H1 (cell line): Measurements from ENCODE around the gene NKAIN2. TPM values are rescaled to one million over a fixed set of nuclear protein-coding genes. Genes with fewer than 3 reads are reported as not detected.

Experiments
- CTCF ChIA-PET: fragments of 300-600 bp; sonication (Branson Sonifier 250); formaldehyde crosslinking; loops from one replicate; lab custom pipeline; 2021; ENCODE audit not compliant: partially characterized antibody; lab: Charles Lee
- POLR2A ChIA-PET: fragments of 300-600 bp; sonication (Branson Sonifier 250); formaldehyde crosslinking; loops from one replicate; lab custom pipeline; 2021; ENCODE audit warnings: inconsistent platforms; ENCODE audit not compliant: partially characterized antibody; lab: Charles Lee
- DNase-seq, 2 experiments: peaks; one replicate each; pipeline versions ENCODE4 v3.0.0 to v3.0.0-alpha.2; 2010 to 2022; ENCODE audit warnings: low spot score in 2 of 2, low read depth in 1 of 2, mixed read lengths in 1 of 2
- FAIRE-seq: peaks from 2 replicates; lab custom pipeline; 2011; peaks lifted over from hg19 to GRCh38; lab: Jason Lieb, UNC
- H2AFZ ChIP-seq: 2 replicates; pipeline ENCODE4 v1.8.1; 2012; ENCODE audit warnings: low read length, inconsistent platforms
- H2AK5ac ChIP-seq: 2 replicates; pipeline ENCODE4 v1.6.1; 2013; ENCODE audit warnings: low read depth, low read length
- H2BK120ac ChIP-seq: replicated peaks from 2 replicates; pipeline ENCODE3; 2013; ENCODE audit warnings: low read depth, low read length, inconsistent platforms
- H2BK12ac ChIP-seq: 2 replicates; pipeline ENCODE4 v1.6.1; 2013; ENCODE audit warnings: low read depth, low read length
- H2BK15ac ChIP-seq: 2 replicates; pipeline ENCODE4 v1.6.1; 2013; ENCODE audit warnings: low read length
- H2BK20ac ChIP-seq: 2 replicates; pipeline ENCODE4 v1.6.1; 2013; ENCODE audit warnings: low read length
- H2BK5ac ChIP-seq: 2 replicates; pipeline ENCODE4 v1.6.1; 2013; ENCODE audit warnings: low read depth, low read length
- H3K14ac ChIP-seq: 2 replicates; pipeline ENCODE4 v1.6.1; 2013; ENCODE audit warnings: inconsistent platforms; ENCODE audit not compliant: insufficient read length
- H3K18ac ChIP-seq: 2 replicates; pipeline ENCODE4 v1.6.1; 2013; ENCODE audit warnings: low read length; ENCODE audit errors: extremely low read depth
- H3K23ac ChIP-seq: 2 replicates; pipeline ENCODE4 v1.6.1; 2013; ENCODE audit warnings: inconsistent platforms; ENCODE audit not compliant: insufficient read length
- H3K23me2 ChIP-seq: 2 replicates; pipeline ENCODE4 v1.6.1; 2013; ENCODE audit warnings: low read depth, low read length
- H3K27ac ChIP-seq: 2 replicates; pipeline ENCODE4 v1.6.1; 2011; ENCODE audit warnings: low read depth, low read length, inconsistent platforms
- H3K27me3 ChIP-seq, 4 experiments: replicated peaks in 1 of 4; 1 replicate in 1 of 4; 2 replicates in 3 of 4; pipeline versions ENCODE4 v1.6.1 to v1.8.1; 2011 to 2013; ENCODE audit warnings: low read length in 3 of 4, mild to moderate bottlenecking in 3 of 4, inconsistent platforms in 2 of 4, mixed read lengths in 2 of 4, moderate library complexity in 1 of 4; ENCODE audit not compliant: control insufficient read depth in 3 of 4, insufficient read depth in 3 of 4; ENCODE audit errors: extremely low read depth in 1 of 4
- H3K36me3 ChIP-seq, 4 experiments: 2 replicates each; pipeline versions ENCODE4 v1.6.1 to v1.8.1; 2011 to 2013; ENCODE audit warnings: mild to moderate bottlenecking in 4 of 4, low read length in 3 of 4, moderate library complexity in 2 of 4, control low read depth in 1 of 4, inconsistent platforms in 1 of 4; ENCODE audit not compliant: insufficient read depth in 4 of 4, control insufficient read depth in 2 of 4
- H3K4ac ChIP-seq: replicated peaks from 2 replicates; pipeline ENCODE3; 2013; ENCODE audit warnings: low read length, low read depth, mixed read lengths, inconsistent platforms; ENCODE audit not compliant: insufficient read length
- H3K4me1 ChIP-seq, 4 experiments: replicated peaks in 1 of 4; 1 replicate in 1 of 4; 2 replicates in 3 of 4; pipeline versions ENCODE4 v1.6.1 to v1.8.1; 2011 to 2013; ENCODE audit warnings: low read length in 3 of 4, inconsistent platforms in 2 of 4, mixed read lengths in 1 of 4; ENCODE audit not compliant: insufficient read depth in 4 of 4, control insufficient read depth in 3 of 4
- H3K4me2 ChIP-seq, 2 experiments: 2 replicates each; pipeline versions ENCODE4 v1.6.1 to v1.8.1; 2011 to 2013; ENCODE audit warnings: low read depth in 2 of 2, low read length in 2 of 2, control low read depth in 1 of 2, inconsistent platforms in 1 of 2, mild to moderate bottlenecking in 1 of 2; ENCODE audit not compliant: insufficient read depth in 1 of 2
- H3K4me3 ChIP-seq, 4 experiments: fragments of 200-600, 300-600 bp in 1 of 4; sonication (generic), shearing (Covaris generic), sonication (Bioruptor Twin) in 1 of 4; 2 replicates each; pipeline versions ENCODE4 v1.5.1 to v1.8.1; 2011 to 2016; ENCODE audit warnings: low read length in 4 of 4, low read depth in 3 of 4, control low read depth in 2 of 4, inconsistent platforms in 2 of 4, mild to moderate bottlenecking in 2 of 4, mixed read lengths in 1 of 4, moderate library complexity in 1 of 4; ENCODE audit not compliant: insufficient read depth in 2 of 4; ENCODE audit errors: extremely low read depth in 1 of 4
- H3K56ac ChIP-seq: replicated peaks from 2 replicates; pipeline ENCODE3; 2013; ENCODE audit warnings: low read depth, mild to moderate bottlenecking, mixed read lengths, low read length, inconsistent platforms; ENCODE audit not compliant: insufficient read length
- H3K79me1 ChIP-seq: 2 replicates; pipeline ENCODE4 v1.6.1; 2013; ENCODE audit warnings: low read depth, low read length, control low read depth
- H3K79me2 ChIP-seq, 2 experiments: 2 replicates each; pipeline versions ENCODE4 v1.6.1 to v1.8.1; 2012 to 2013; ENCODE audit warnings: low read length in 2 of 2, mild to moderate bottlenecking in 2 of 2, inconsistent platforms in 1 of 2; ENCODE audit not compliant: insufficient read depth in 2 of 2, control insufficient read depth in 1 of 2
- H3K9ac ChIP-seq, 4 experiments: replicated peaks in 1 of 4; 1 replicate in 1 of 4; 2 replicates in 3 of 4; pipeline versions ENCODE4 v1.6.1 to v1.8.1; 2011 to 2013; ENCODE audit warnings: low read depth in 3 of 4, low read length in 3 of 4, control low read depth in 2 of 4, mild to moderate bottlenecking in 2 of 4, moderate library complexity in 2 of 4, inconsistent platforms in 1 of 4; ENCODE audit errors: extremely low read depth in 1 of 4
- H3K9me3 ChIP-seq, 2 experiments: 2 replicates each; pipeline versions ENCODE4 v1.6.1 to v1.8.1; 2012 to 2013; ENCODE audit warnings: mild to moderate bottlenecking in 2 of 2, moderate library complexity in 2 of 2, control low read depth in 1 of 2, inconsistent platforms in 1 of 2, low read depth in 1 of 2, low read length in 1 of 2, mixed read lengths in 1 of 2; ENCODE audit not compliant: insufficient read depth in 2 of 2
- H4K20me1 ChIP-seq, 2 experiments: replicated peaks in 1 of 2; 2 replicates each; pipeline versions ENCODE3 to v1.8.1; 2011 to 2013; ENCODE audit warnings: inconsistent platforms in 2 of 2, low read length in 2 of 2, mild to moderate bottlenecking in 1 of 2; ENCODE audit not compliant: insufficient read depth in 2 of 2, control insufficient read depth in 1 of 2
- H4K5ac ChIP-seq: 2 replicates; pipeline ENCODE4 v1.6.1; 2013; ENCODE audit warnings: low read length, low read depth, mixed read lengths, inconsistent platforms; ENCODE audit not compliant: insufficient read length
- H4K8ac ChIP-seq: 2 replicates; pipeline ENCODE4 v1.8.0; 2013; ENCODE audit warnings: mild to moderate bottlenecking, moderate library complexity, low read length, inconsistent platforms; ENCODE audit not compliant: insufficient read depth; ENCODE audit errors: extremely low read depth
- H4K91ac ChIP-seq: replicated peaks from 2 replicates; pipeline ENCODE3; 2013; ENCODE audit warnings: low read length, mixed read lengths, inconsistent platforms; ENCODE audit not compliant: insufficient read length
- ASH2L ChIP-seq: fragments of 200-600, 300-600 bp; sonication (generic); IDR thresholded peaks from one replicate; pipeline ENCODE4 v1.7.1; 2017; ENCODE audit warnings: low read length
- BRCA1 ChIP-seq: IDR thresholded peaks from 2 replicates; pipeline ENCODE4 v1.6.1; 2012; ENCODE audit warnings: low read depth, low read length, improper control_type of control experiment
- CHD1 ChIP-seq: IDR thresholded peaks from 2 replicates; pipeline ENCODE4 v1.6.1; 2012; ENCODE audit warnings: low read depth, low read length, improper control_type of control experiment
- CHD2 ChIP-seq: IDR thresholded peaks from 2 replicates; pipeline ENCODE4 v1.6.1; 2012; ENCODE audit warnings: low read length, improper control_type of control experiment
- CREB1 ChIP-seq: IDR thresholded peaks from 2 replicates; pipeline ENCODE4 v1.6.1; 2012; ENCODE audit warnings: inconsistent platforms
- CTBP2 ChIP-seq: IDR thresholded peaks from 2 replicates; pipeline ENCODE4 v1.7.0; 2011; ENCODE audit warnings: borderline replicate concordance, mild to moderate bottlenecking, moderate library complexity, mixed read lengths, low read length; ENCODE audit not compliant: insufficient read depth, insufficient read length
- GTF2F1 ChIP-seq: IDR thresholded peaks from 2 replicates; pipeline ENCODE4 v1.6.1; 2012; ENCODE audit warnings: low read depth, low read length, improper control_type of control experiment, borderline replicate concordance
- KDM1A ChIP-seq: fragments of 200-600, 300-600 bp; sonication (generic); IDR thresholded peaks from 2 replicates; pipeline ENCODE4 v1.7.1; 2016; ENCODE audit warnings: mild to moderate bottlenecking, low read length, borderline replicate concordance
- MAX ChIP-seq: IDR thresholded peaks from 2 replicates; pipeline ENCODE4 v1.6.1; 2012; ENCODE audit warnings: inconsistent platforms
- POU5F1 ChIP-seq: IDR thresholded peaks from 2 replicates; pipeline ENCODE4 v1.6.1; 2011; ENCODE audit warnings: low read depth, mild to moderate bottlenecking, low read length, moderate library complexity
- RBBP5 ChIP-seq: IDR thresholded peaks from 2 replicates; pipeline ENCODE4 v1.7.1; 2012; ENCODE audit warnings: low read depth, mild to moderate bottlenecking, inconsistent platforms, low read length, moderate library complexity, borderline replicate concordance
- RFX5 ChIP-seq: IDR thresholded peaks from 2 replicates; pipeline ENCODE4 v1.6.1; 2011; ENCODE audit warnings: low read depth, low read length, improper control_type of control experiment, borderline replicate concordance
- RNF2 ChIP-seq: fragments of 200-900, 300-1000 bp; sonication (generic); IDR thresholded peaks from 2 replicates; pipeline ENCODE4 v1.7.1; 2016; ENCODE audit warnings: borderline replicate concordance, low read depth, mild to moderate bottlenecking, antibody characterized with exemption, low read length; ENCODE audit not compliant: poor library complexity, severe bottlenecking; ENCODE audit errors: missing control alignments
- SAP30 ChIP-seq: fragments of 300-600 bp; sonication (generic); IDR thresholded peaks from 2 replicates; pipeline ENCODE4 v1.7.1; 2012; ENCODE audit warnings: low read length, moderate library complexity, mild to moderate bottlenecking, inconsistent platforms; ENCODE audit not compliant: insufficient read depth, insufficient replicate concordance
- WGBS, 2 experiments: shearing (Covaris generic) in 1 of 2; methylation state at CpG; one replicate each; pipeline versions ENCODE4 v1.1.6 to v1.1.7; 2013 to 2015; ENCODE audit warnings: low lambda C conversion rate in 2 of 2, mixed read lengths in 2 of 2, inconsistent platforms in 1 of 2, low coverage in 1 of 2, missing lambda C conversion rate in 1 of 2; ENCODE audit not compliant: insufficient replicate concordance in 2 of 2, insufficient coverage in 1 of 2, insufficient read length in 1 of 2; ENCODE audit errors: extremely low coverage in 1 of 2, missing lambda C conversion rate in 1 of 2; 5-methylcytosine and 5-hydroxymethylcytosine counted together
- polyA plus RNA-seq, 7 experiments: library from polyadenylated mRNA; depleted of rRNA in 3 of 7; stranded (reverse) in 5 of 7; unstranded in 2 of 7; fragments of >200 nt in 5 of 7; fragments of 200-250 nt in 2 of 7; gene quantifications; 1 replicate in 5 of 7; 2 replicates in 1 of 7; 4 replicates in 1 of 7; pipeline versions ENCODE4 v1.2.1 to v1.2.3, GENCODE V29; 2011 to 2013; ENCODE audit warnings: missing spikeins in 2 of 7, mixed read lengths in 2 of 7
- total RNA-seq: library from RNA; stranded (reverse); fragmentation: NEBNext Ultra II Directional; extraction: Animal tissue kit (Norgen Biotek cat#: 25700); gene quantifications from 2 replicates; pipeline ENCODE4 v1.2.1, GENCODE V29; 2021

Gene NKAIN2
- total and polyA plus RNA-seq, 2 of the 8 experiments (the other 6 are each of a cell fraction or from before 2014, with no cell fraction given): 0.20 to 0.34 TPM

- Histone ChIP-seq H4K20me1 (no peaks in the 10 kb centered on the region), H3K36me3 (no peaks in the 10 kb centered on the region), H3K4me3 (no peak overlapping the region), H3K79me1 (no peaks in the 10 kb centered on the region), H4K5ac (no peak overlapping the region), H2AK5ac (no peak overlapping the region), H3K27me3 (no peaks in the 10 kb centered on the region), H2AFZ (no peak overlapping the region), H3K79me2 (no peaks in the 10 kb centered on the region), H2BK20ac (no peak overlapping the region), H2BK15ac (no peak overlapping the region), H3K14ac (no peak overlapping the region), H3K23ac (no peak overlapping the region), H3K4me2 (no peak overlapping the region), H3K4me1 (no peaks in the 10 kb centered on the region), H3K4ac (no peak overlapping the region), H3K23me2 (no peaks in the 10 kb centered on the region), H2BK5ac (no peak overlapping the region), H2BK120ac (no peak overlapping the region), H3K27ac (no peak overlapping the region), H3K9ac (no peak overlapping the region), H4K91ac (no peak overlapping the region), H3K56ac (no peak overlapping the region), H3K18ac (no peak overlapping the region), H2BK12ac (no peak overlapping the region), H4K8ac (no peak overlapping the region), H3K9me3 (no peaks in the 10 kb centered on the region)
- DNase-seq: no peak
- FAIRE-seq: no peak
- CTCF ChIA-PET: interaction anchor here (1.1 kb wide), 1 partner anchor 10 kb away, joined by 4 read pairs; no protein-coding TSS in a partner anchor
- POLR2A ChIA-PET: interaction anchor here (1.2 kb wide), 1 partner anchor 11 kb away, joined by 3 read pairs; no protein-coding TSS in a partner anchor
- 85% methylated on average over 1 of the region's 1 CpG; no CpG with 5 or more reads in 1 of the 2 experiments for WGBS, 2 experiments
- TF ChIP-seq CTBP2 (no peak), MAX (no peak), SAP30 (no peak), RBBP5 (no peak), BRCA1 (no peak), RNF2 (no peak), POU5F1 (no peak), ASH2L (no peak), CREB1 (no peak), CHD2 (no peak), RFX5 (no peak), KDM1A (no peak), GTF2F1 (no peak), CHD1 (no peak)
Measured at GRCh38 chr6:124475176-124475575, 671.5 kb downstream of the NKAIN2 start.
